ENCODE data around the gene KIAA0040.
"Not testable (repeated sequence)": the region's sequence is repeated elsewhere in the genome, so short reads cannot be mapped to it uniquely, and the experiment has no call there.

The KIAA0040 gene

GRCh38 chr1:175128523-175128922 lies 64.1 kb downstream of the KIAA0040 start:
- no peak overlapping the region for H3K4me3 Mint-ChIP-seq
- ATAC-seq (no peak), DNase-seq (no peak)
- H3K36me3 Mint-ChIP-seq (ENCODE audit: low read depth) = no peaks in the 10 kb centered on the region
- no peaks in the 10 kb centered on the region for H3K9me3 Mint-ChIP-seq
- no peak overlapping the region for H3K27ac Mint-ChIP-seq
- no peaks in the 10 kb centered on the region for H3K4me1 Mint-ChIP-seq
- no peaks in the 10 kb centered on the region for H3K27me3 Mint-ChIP-seq

- no peaks in the 10 kb centered on the region for H3K9me3 Mint-ChIP-seq
- DNase-seq = no peak
- no peak for ATAC-seq
These were observed 65.0 kb downstream of the KIAA0040 start for GRCh38 chr1:175127565-175127964.

GRCh38 chr1:175126347-175126746 lies 66.2 kb downstream of the KIAA0040 start:
- H3K4me3 Mint-ChIP-seq = no peak overlapping the region
- H3K27ac Mint-ChIP-seq = no peak overlapping the region
- H3K4me1 Mint-ChIP-seq = no peaks in the 10 kb centered on the region
- no peaks in the 10 kb centered on the region for H3K27me3 Mint-ChIP-seq
- ATAC-seq = no peak
- H3K9me3 Mint-ChIP-seq = no peaks in the 10 kb centered on the region
- no peaks in the 10 kb centered on the region for H3K36me3 Mint-ChIP-seq (ENCODE audit: low read depth)
- DNase-seq = no peak

More at GRCh38 chr1:175127565-175127964, 65.0 kb downstream of the KIAA0040 start:
- no peak overlapping the region for H3K27ac Mint-ChIP-seq
- no peaks in the 10 kb centered on the region for H3K4me1 Mint-ChIP-seq
- H3K36me3 Mint-ChIP-seq (ENCODE audit: low read depth) = no peaks in the 10 kb centered on the region
- H3K27me3 Mint-ChIP-seq = no peaks in the 10 kb centered on the region
- H3K4me3 Mint-ChIP-seq = no peak overlapping the region

- ATAC-seq (no peak), DNase-seq (no peak)
- H3K4me1 Mint-ChIP-seq = no peaks in the 10 kb centered on the region
- H3K4me3 Mint-ChIP-seq = no peak overlapping the region
- no peaks in the 10 kb centered on the region for H3K9me3 Mint-ChIP-seq
- H3K36me3 Mint-ChIP-seq (ENCODE audit: low read depth) = no peaks in the 10 kb centered on the region
- H3K27me3 Mint-ChIP-seq = no peaks in the 10 kb centered on the region
- no peak overlapping the region for H3K27ac Mint-ChIP-seq
These were observed 67.7 kb downstream of the KIAA0040 start for GRCh38 chr1:175124861-175125260.

GRCh38 chr1:175120511-175120910 lies 72.1 kb downstream of the KIAA0040 start:
- Mint-ChIP-seq H3K27me3 (no peaks in the 10 kb centered on the region), H3K4me3 (no peak overlapping the region), H3K27ac (no peak overlapping the region), H3K36me3 (ENCODE audit: low read depth) (no peaks in the 10 kb centered on the region), H3K4me1 (no peaks in the 10 kb centered on the region), H3K9me3 (no peaks in the 10 kb centered on the region)
- no peak for DNase-seq
- ATAC-seq = no peak

- H3K27ac Mint-ChIP-seq = no peak overlapping the region
- peaks cover 9% of the 10 kb centered on the region for H3K9me3 Mint-ChIP-seq
- H3K4me3 Mint-ChIP-seq = no peak overlapping the region
- H3K36me3 Mint-ChIP-seq (ENCODE audit: low read depth) = no peaks in the 10 kb centered on the region
- DNase-seq = no peak
- no peak for ATAC-seq
- H3K4me1 Mint-ChIP-seq = no peaks in the 10 kb centered on the region
- no peaks in the 10 kb centered on the region for H3K27me3 Mint-ChIP-seq
These were observed 73.9 kb downstream of the KIAA0040 start for GRCh38 chr1:175118375-175119367.

GRCh38 chr1:175116903-175117302 lies 75.7 kb downstream of the KIAA0040 start:
- H3K4me1 Mint-ChIP-seq = no peaks in the 10 kb centered on the region
- ATAC-seq (no peak), DNase-seq (no peak)
- H3K9me3 Mint-ChIP-seq = peaks cover 18% of the 10 kb centered on the region
- H3K27me3 Mint-ChIP-seq = no peaks in the 10 kb centered on the region
- no peak overlapping the region for H3K27ac Mint-ChIP-seq
- no peaks in the 10 kb centered on the region for H3K36me3 Mint-ChIP-seq (ENCODE audit: low read depth)
- H3K4me3 Mint-ChIP-seq = no peak overlapping the region

- Mint-ChIP-seq H3K27ac (no peak overlapping the region), H3K27me3 (no peaks in the 10 kb centered on the region), H3K4me1 (no peaks in the 10 kb centered on the region), H3K9me3 (peaks cover 18% of the 10 kb centered on the region), H3K4me3 (no peak overlapping the region), H3K36me3 (ENCODE audit: low read depth) (no peaks in the 10 kb centered on the region)
- no peak for DNase-seq
- no peak for ATAC-seq
These were observed 76.3 kb downstream of the KIAA0040 start for GRCh38 chr1:175116210-175116798.

- Mint-ChIP-seq H3K27me3 (no peaks in the 10 kb centered on the region), H3K27ac (no peak overlapping the region), H3K4me3 (no peak overlapping the region), H3K9me3 (peaks cover 18% of the 10 kb centered on the region), H3K4me1 (no peaks in the 10 kb centered on the region), H3K36me3 (ENCODE audit: low read depth) (no peaks in the 10 kb centered on the region)
- no peak for DNase-seq
- no peak for ATAC-seq
These were observed 77.6 kb downstream of the KIAA0040 start for GRCh38 chr1:175114996-175115395.

GRCh38 chr1:175108331-175108820 lies 84.2 kb downstream of the KIAA0040 start:
- DNase-seq; H3K4me3 Mint-ChIP-seq; H3K4me1 Mint-ChIP-seq; H3K36me3 Mint-ChIP-seq (ENCODE audit: low read depth); H3K9me3 Mint-ChIP-seq; H3K27me3 Mint-ChIP-seq; H3K27ac Mint-ChIP-seq; ATAC-seq: not testable (repeated sequence)

Measured in activated naive CD8-positive, alpha-beta T cell treated with anti-CD3 and anti-CD28 coated beads, Interleukin-2, amount 50 U/mL, for 24 hours (primary cell).